GM19238 (cell line): Measurements from ENCODE around the gene FAM163B.

Experiments
- DNase-seq: peaks from one replicate; pipeline ENCODE4 v3.0.0; 2011; ENCODE audit warnings: low spot score; ENCODE audit not compliant: insufficient read length

FAM163B gene

GRCh38 chr9:133582501-133583045 lies 26.6 kb downstream of the FAM163B start:
- DNase-seq, result no peak

GRCh38 chr9:133581513-133582343 lies 27.5 kb downstream of the FAM163B start:
- DNase-seq, result no peak

GRCh38 chr9:133581011-133581410 lies 28.2 kb downstream of the FAM163B start:
- no peak for DNase-seq

GRCh38 chr9:133580419-133580738 lies 28.8 kb downstream of the FAM163B start:
- no peak for DNase-seq

- DNase-seq, result no peak
These were observed 29.4 kb downstream of the FAM163B start for GRCh38 chr9:133579601-133580418.

- DNase-seq, result no peak
These were observed 30.4 kb downstream of the FAM163B start for GRCh38 chr9:133578524-133579441.

- DNase-seq, result no peak
These were observed 31.5 kb downstream of the FAM163B start for GRCh38 chr9:133577737-133578112.

- no peak for DNase-seq
These were observed 32.1 kb downstream of the FAM163B start for GRCh38 chr9:133576875-133577736.

- DNase-seq, result no peak
These were observed 32.9 kb downstream of the FAM163B start for GRCh38 chr9:133576031-133576874.

GRCh38 chr9:133575186-133576030 lies 33.8 kb downstream of the FAM163B start:
- no peak for DNase-seq

GRCh38 chr9:133574771-133575170 lies 34.4 kb downstream of the FAM163B start:
- no peak for DNase-seq

GRCh38 chr9:133573791-133574515 lies 35.2 kb downstream of the FAM163B start:
- DNase-seq, result no peak

GRCh38 chr9:133572821-133573361 lies 36.3 kb downstream of the FAM163B start:
- no peak for DNase-seq

- no peak for DNase-seq
These were observed 37.1 kb downstream of the FAM163B start for GRCh38 chr9:133571896-133572595.

GRCh38 chr9:133571391-133571890 lies 37.7 kb downstream of the FAM163B start:
- DNase-seq, result no peak

- DNase-seq, result no peak
These were observed 38.5 kb downstream of the FAM163B start for GRCh38 chr9:133570691-133571080.
